Naive thymus-derived CD4-positive, alpha-beta T cell (primary cell): Measurements from ENCODE around the gene PEX1. TPM values are rescaled to one million over a fixed set of nuclear protein-coding genes. Genes with fewer than 3 reads are reported as not detected.

Source experiments
- ATAC-seq: fragments of 150-1000 bp; cut with Tn5 transposase; 2 replicates; pipeline ENCODE4 v1.10.0; 2021; ENCODE audit warnings: mild to moderate bottlenecking, moderate library complexity
- CTCF ChIA-PET: fragments of 350-600 bp; sonication (Branson Sonifier 250); formaldehyde crosslinking; loops from one replicate; lab custom pipeline; 2021; ENCODE audit warnings: antibody characterized with exemption; lab: Charles Lee
- POLR2A ChIA-PET: fragments of 350-600 bp; sonication (Branson Sonifier 250); formaldehyde crosslinking; loops from one replicate; lab custom pipeline; 2021; ENCODE audit warnings: antibody characterized with exemption, inconsistent platforms; lab: Charles Lee
- DNase-seq, 9 donors: peaks; one replicate each; pipeline versions ENCODE4 v3.0.0 to v3.0.0-alpha.2; 2020 to 2022; ENCODE audit warnings: mixed read lengths in 1 of 9
- H3K27ac ChIP-seq: one replicate; pipeline ENCODE4 v1.7.0; 2013; ENCODE audit warnings: mild to moderate bottlenecking, low read depth, low read length, moderate library complexity
- H3K27me3 ChIP-seq, 2 donors: one replicate each; pipeline ENCODE4 v1.7.0; 2013; ENCODE audit warnings: low read length in 2 of 2, mild to moderate bottlenecking in 2 of 2, moderate library complexity in 2 of 2; ENCODE audit not compliant: control insufficient read depth in 2 of 2, insufficient read depth in 2 of 2
- H3K36me3 ChIP-seq, 3 experiments: 1 replicate in 2 of 3; 2 replicates in 1 of 3; pipeline ENCODE4 v1.7.0; 2013; ENCODE audit warnings: low read length in 3 of 3, mild to moderate bottlenecking in 3 of 3, moderate library complexity in 1 of 3; ENCODE audit not compliant: insufficient read depth in 3 of 3, control insufficient read depth in 2 of 3
- H3K4me1 ChIP-seq, 2 donors: one replicate each; pipeline ENCODE4 v1.7.0; 2013; ENCODE audit warnings: low read length in 2 of 2, mild to moderate bottlenecking in 2 of 2, moderate library complexity in 1 of 2; ENCODE audit not compliant: control insufficient read depth in 2 of 2, insufficient read depth in 2 of 2
- H3K4me3 ChIP-seq: 2 replicates; pipeline ENCODE4 v1.7.0; 2013; ENCODE audit warnings: mild to moderate bottlenecking, low read length
- H3K9me3 ChIP-seq, 3 experiments: 1 replicate in 2 of 3; 2 replicates in 1 of 3; pipeline ENCODE4 v1.7.0; 2013; ENCODE audit warnings: low read length in 3 of 3; ENCODE audit not compliant: control insufficient read depth in 2 of 3
- H3K27ac Mint-ChIP-seq, 9 donors: one replicate each; pipeline ENCODE4 v1.8.0; 2020 to 2022; ENCODE audit warnings: mixed read lengths in 9 of 9, mild to moderate bottlenecking in 8 of 9, moderate library complexity in 5 of 9, inconsistent platforms in 2 of 9
- H3K27me3 Mint-ChIP-seq, 5 donors: one replicate each; pipeline ENCODE4 v1.8.0; 2021 to 2022; ENCODE audit warnings: mixed read lengths in 5 of 5, mild to moderate bottlenecking in 1 of 5
- H3K36me3 Mint-ChIP-seq, 5 donors: one replicate each; pipeline ENCODE4 v1.8.0; 2020 to 2022; ENCODE audit warnings: mixed read lengths in 5 of 5, mild to moderate bottlenecking in 3 of 5, inconsistent platforms in 1 of 5
- H3K4me1 Mint-ChIP-seq, 7 donors: one replicate each; pipeline ENCODE4 v1.8.0; 2020 to 2022; ENCODE audit warnings: mixed read lengths in 7 of 7, mild to moderate bottlenecking in 3 of 7, inconsistent platforms in 1 of 7
- H3K4me3 Mint-ChIP-seq, 10 donors: one replicate each; pipeline ENCODE4 v1.8.0; 2020 to 2022; ENCODE audit warnings: mild to moderate bottlenecking in 10 of 10, mixed read lengths in 10 of 10, moderate library complexity in 6 of 10, inconsistent platforms in 2 of 10
- H3K9me3 Mint-ChIP-seq, 11 donors: one replicate each; pipeline ENCODE4 v1.8.0; 2020 to 2022; ENCODE audit warnings: mixed read lengths in 11 of 11, mild to moderate bottlenecking in 4 of 11, inconsistent platforms in 1 of 11, moderate library complexity in 1 of 11
- intact Hi-C, 2 donors: fragments of 100-400 bp; cut with micrococcal nuclease; formaldehyde crosslinking; loops; one replicate each; pipeline ENCODE4 v1.15.1; 2023
- polyA plus RNA-seq, 2 donors: library from polyadenylated mRNA; unstranded; fragments of 300-500 nt; fragmentation: Illumina TruSeq; gene quantifications; one replicate each; pipeline ENCODE4 v1.2.3, GENCODE V29; 2021
- total RNA-seq, 6 experiments: library from RNA in 5 of 6; stranded (reverse) in 5 of 6; gene quantifications; 1 replicate in 5 of 6; 2 replicates in 1 of 6; pipeline ENCODE4 v1.2.3 and lab custom pipeline; 2021 to 2026

Gene PEX1
- total and polyA plus RNA-seq, 7 experiments from 2014 or later: 9.7 to 43.3 (median 23.1) TPM

GRCh38 chr7:92534572-92534971 is 6.3 kb upstream of the PEX1 start:
- Mint-ChIP-seq H3K4me3 (peak overlapping the region in 3 of 10 donors; percentile 31 to 56 (median 53)), H3K4me1 (peaks cover 20 to 58% (median 46%) of the 10 kb centered on the region in 7 donors), H3K27me3 (no peaks in the 10 kb centered on the region), H3K27ac (peak overlapping the region in 2 of 9 donors; percentile 13 to 69), H3K9me3 (no peaks in the 10 kb centered on the region), H3K36me3 (peaks cover 13 to 53% (median 35%) of the 10 kb centered on the region in 5 donors)
- no peak overlapping the region for H3K27ac ChIP-seq
- CTCF ChIA-PET: no interaction called here
- no peaks in the 10 kb centered on the region for H3K9me3 ChIP-seq
- H3K4me3 ChIP-seq: no peak overlapping the region
- no peaks in the 10 kb centered on the region for H3K27me3 ChIP-seq
- ATAC-seq (no peak), DNase-seq (no peak)
- H3K36me3 ChIP-seq: peaks cover 28 to 86% (median 42%) of the 10 kb centered on the region in 3 experiments
- POLR2A ChIA-PET: no interaction called here
- intact Hi-C loops: no loop called here
- peaks cover 2 to 6% of the 10 kb centered on the region in 2 donors for H3K4me1 ChIP-seq

DNA sequence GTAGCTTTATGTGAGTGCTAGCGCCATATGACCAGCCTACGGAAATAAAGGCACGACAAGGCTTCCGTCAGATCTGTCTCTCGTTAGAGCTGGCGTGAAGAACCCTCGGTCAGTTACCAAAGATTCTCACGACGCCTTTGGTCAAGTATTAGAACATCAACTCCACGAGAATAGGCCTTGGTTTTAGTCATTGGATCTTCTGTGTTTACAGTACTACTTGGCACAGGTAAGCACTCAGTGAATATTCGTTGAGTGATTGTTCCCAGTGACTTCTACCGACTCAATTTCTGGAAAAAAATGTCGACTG is 591 bp upstream of the PEX1 start:
- H3K4me3 ChIP-seq: peak overlapping the region; percentile 95
- peak overlapping the region; percentile 86 for H3K27ac ChIP-seq
- H3K36me3 Mint-ChIP-seq: peaks cover 5 to 29% (median 25%) of the 10 kb centered on the region in 5 donors
- H3K36me3 ChIP-seq: peaks cover 27 to 40% (median 27%) of the 10 kb centered on the region in 3 experiments
- no peaks in the 10 kb centered on the region for H3K27me3 ChIP-seq
- H3K27me3 Mint-ChIP-seq: peaks cover 0 to 2% (median 0%) of the 10 kb centered on the region in 5 donors
- ChIA-PET POLR2A (interaction anchor here (0.7 to 2.5 kb wide), 16 partner anchors 9 to 703 kb away, joined by 3 to 27 read pairs (median 4); partner anchors contain the start of genes ANKIB1, CYP51A1, FAM133B and GATAD1), CTCF (interaction anchor here (0.5 to 2.0 kb wide), 7 partner anchors 33 to 699 kb away, joined by 3 to 8 read pairs (median 4); partner anchors contain the start of gene GATAD1)
- peaks cover 29 to 73% (median 58%) of the 10 kb centered on the region in 7 donors for H3K4me1 Mint-ChIP-seq
- H3K27ac Mint-ChIP-seq: peak overlapping the region; percentile 91 to 100 (median 95)
- no peak for ATAC-seq
- peak overlapping the region; percentile 86 to 96 (median 90) for H3K4me3 Mint-ChIP-seq
- H3K4me1 ChIP-seq: peaks cover 13 to 23% of the 10 kb centered on the region in 2 donors
- H3K9me3 Mint-ChIP-seq: peaks cover 0 to 3% (median 0%) of the 10 kb centered on the region in 11 donors
- DNase-seq: no peak
- intact Hi-C loops: loop anchor here (1.0 to 5.0 kb wide), 25 partner anchors 61 to 1475 kb away; partner anchors contain the start of genes AKAP9 (in 2 of the 2), BET1 (in 2 of the 2), CYP51A1 (in 2 of the 2) and FAM133B (in 2 of the 2)
- H3K9me3 ChIP-seq: no peaks in the 10 kb centered on the region

GRCh38 chr7:92527300-92528187 is 776 bp downstream of the PEX1 start:
- Histone ChIP-seq H3K27ac (peak overlapping the region; percentile 91), H3K27me3 (no peaks in the 10 kb centered on the region), H3K36me3 (peaks cover 14 to 27% (median 15%) of the 10 kb centered on the region in 3 experiments), H3K9me3 (no peaks in the 10 kb centered on the region), H3K4me1 (peaks cover 13 to 23% of the 10 kb centered on the region in 2 donors), H3K4me3 (peak overlapping the region; percentile 85)
- Mint-ChIP-seq H3K4me1 (peaks cover 22 to 59% (median 48%) of the 10 kb centered on the region in 7 donors), H3K27ac (peak overlapping the region; percentile 89 to 98 (median 95)), H3K9me3 (peaks cover 0 to 3% (median 0%) of the 10 kb centered on the region in 11 donors), H3K36me3 (peaks cover 2 to 18% (median 12%) of the 10 kb centered on the region in 5 donors), H3K4me3 (peak overlapping the region; percentile 86 to 96 (median 90)), H3K27me3 (peaks cover 0 to 2% (median 0%) of the 10 kb centered on the region in 5 donors)
- intact Hi-C loops: loop anchor here (1.0 to 5.0 kb wide), 25 partner anchors 63 to 1477 kb away; partner anchors contain the start of genes AKAP9 (in 2 of the 2), BET1 (in 2 of the 2), CYP51A1 (in 2 of the 2) and FAM133B (in 2 of the 2)
- ChIA-PET POLR2A (interaction anchor here (0.7 to 2.5 kb wide), 7 partner anchors 10 to 395 kb away, joined by 3 to 27 read pairs (median 5); partner anchors contain the start of genes FAM133B and GATAD1), CTCF (interaction anchor here (2.0 kb wide), 1 partner anchor 80 kb away, joined by 8 read pairs; the partner anchor contains the start of gene GATAD1)
- ATAC-seq: peak; percentile 10
- peak in 8 of 9 donors; percentile 11 to 61 (median 40) for DNase-seq

DNA sequence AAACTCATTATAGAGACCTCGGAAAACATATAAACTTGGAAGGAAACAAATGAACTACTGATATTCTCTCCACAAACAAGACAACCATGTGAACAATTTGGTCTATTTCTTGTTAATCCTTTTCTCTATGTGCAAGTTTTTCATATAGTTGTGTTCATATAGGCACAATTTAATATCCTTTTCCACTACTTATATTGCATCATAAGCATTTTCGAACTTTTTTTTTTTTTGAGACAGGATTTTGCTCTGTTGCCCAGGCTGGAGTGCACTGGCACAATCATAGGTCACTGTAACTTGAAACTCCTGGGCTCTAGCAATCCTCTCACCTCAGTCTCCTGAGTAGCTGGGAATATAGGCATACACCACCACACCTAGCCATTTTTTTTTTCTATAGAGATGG is 5.2 kb downstream of the PEX1 start:
- H3K27me3 Mint-ChIP-seq: no peaks in the 10 kb centered on the region
- CTCF ChIA-PET: no interaction called here

DNA sequence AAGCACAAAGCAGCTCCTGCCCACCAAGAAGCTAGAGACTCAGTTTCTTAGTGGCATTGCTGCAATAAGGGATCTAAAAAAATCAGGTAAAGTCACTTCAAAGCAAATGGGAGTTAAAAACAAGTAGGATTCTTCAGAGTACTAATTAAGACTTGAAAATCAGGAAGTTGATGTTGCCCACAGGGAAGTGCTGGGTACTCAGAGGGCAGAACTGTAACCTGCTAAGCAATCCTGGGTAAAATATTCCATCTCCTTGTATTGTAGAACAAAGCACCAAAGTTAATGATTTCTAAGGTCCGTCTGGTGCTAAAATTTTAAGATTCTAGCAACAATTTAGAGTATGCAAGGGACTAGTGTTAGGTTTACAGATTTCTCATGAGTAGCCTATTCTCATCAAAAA is 8.3 kb downstream of the PEX1 start:
- ATAC-seq (no peak), DNase-seq (no peak)
- ChIA-PET POLR2A (no interaction called here), CTCF (no interaction called here)
- Histone ChIP-seq H3K36me3 (peaks cover 4 to 19% (median 8%) of the 10 kb centered on the region in 3 experiments), H3K9me3 (no peaks in the 10 kb centered on the region), H3K27ac (no peak overlapping the region), H3K4me3 (no peak overlapping the region), H3K27me3 (no peaks in the 10 kb centered on the region), H3K4me1 (no peaks in the 10 kb centered on the region)
- Mint-ChIP-seq H3K9me3 (no peaks in the 10 kb centered on the region), H3K4me1 (peaks cover 0 to 6% (median 0%) of the 10 kb centered on the region in 7 donors), H3K27ac (peak overlapping the region in 8 of 9 donors; percentile 6 to 46 (median 22)), H3K36me3 (peaks cover 0 to 19% (median 2%) of the 10 kb centered on the region in 5 donors), H3K27me3 (no peaks in the 10 kb centered on the region), H3K4me3 (no peak overlapping the region)
- intact Hi-C loops: no loop called here

More for the DNA sequence above, 5.2 kb downstream of the PEX1 start:
- H3K9me3 Mint-ChIP-seq: no peaks in the 10 kb centered on the region
- no peaks in the 10 kb centered on the region for H3K9me3 ChIP-seq
- DNase-seq (no peak), ATAC-seq (no peak)
- no peaks in the 10 kb centered on the region for H3K27me3 ChIP-seq
- no peak overlapping the region for H3K27ac Mint-ChIP-seq
- peaks cover 14 to 33% (median 22%) of the 10 kb centered on the region in 7 donors for H3K4me1 Mint-ChIP-seq
- H3K36me3 ChIP-seq: peaks cover 0 to 12% (median 2%) of the 10 kb centered on the region in 3 experiments
- no peak overlapping the region for H3K4me3 ChIP-seq
- POLR2A ChIA-PET: no interaction called here
- peaks cover 5 to 12% of the 10 kb centered on the region in 2 donors for H3K4me1 ChIP-seq
- no peak overlapping the region for H3K4me3 Mint-ChIP-seq
- peaks cover 0 to 3% (median 0%) of the 10 kb centered on the region in 5 donors for H3K36me3 Mint-ChIP-seq
- intact Hi-C loops: no loop called here
- H3K27ac ChIP-seq: no peak overlapping the region

GRCh38 chr7:92517631-92518030 is 10.7 kb downstream of the PEX1 start:
- Histone ChIP-seq H3K27ac (no peak overlapping the region), H3K36me3 (peaks cover 4 to 24% (median 8%) of the 10 kb centered on the region in 3 experiments), H3K4me3 (no peak overlapping the region), H3K27me3 (no peaks in the 10 kb centered on the region), H3K4me1 (no peaks in the 10 kb centered on the region), H3K9me3 (no peaks in the 10 kb centered on the region)
- H3K4me1 Mint-ChIP-seq: peaks cover 0 to 3% (median 0%) of the 10 kb centered on the region in 7 donors
- DNase-seq: no peak
- H3K36me3 Mint-ChIP-seq: peaks cover 0 to 28% (median 7%) of the 10 kb centered on the region in 5 donors
- peak overlapping the region in 2 of 9 donors; percentile 34 to 60 for H3K27ac Mint-ChIP-seq
- no peaks in the 10 kb centered on the region for H3K9me3 Mint-ChIP-seq
- no peak overlapping the region for H3K4me3 Mint-ChIP-seq
- ATAC-seq: no peak
- no peaks in the 10 kb centered on the region for H3K27me3 Mint-ChIP-seq
- CTCF ChIA-PET: no interaction called here
- intact Hi-C loops: no loop called here
- POLR2A ChIA-PET: no interaction called here
